ENCODE results near the gene ME1. TPM values are rescaled to one million over a fixed set of nuclear protein-coding genes. Genes with fewer than 3 reads are reported as not detected.

ME1 gene
- polyA plus RNA-seq, 2 of the 4 experiments (the other 2 are of a cell fraction), result 59.1 to 60.6 TPM

GRCh38 chr6:83169106-83169505 is 261.7 kb downstream of the ME1 start:
- FAIRE-seq, result no peak
- Histone ChIP-seq H3K4me2 (no peak overlapping the region), H3K27ac (no peak overlapping the region), H3K4me1 (no peaks in the 10 kb centered on the region), H3K9me3 (no peaks in the 10 kb centered on the region), H3K4me3 (no peak overlapping the region)
- no peak for DNase-seq (ENCODE audit: low read depth in 1 of 2, low spot score in 1 of 2)
- CTCF ChIA-PET, result no interaction called here
- TF ChIP-seq USF2 (IDR thresholded peaks at IDR 0.05) (no peak), RCOR1 (IDR thresholded peaks at IDR 0.05; ENCODE audit: low read depth, low read length) (no peak), HOXA7 (CRISPR knock-in tag; IDR thresholded peaks at IDR 0.05) (no peak), BHLHE40 (IDR thresholded peaks at IDR 0.05; ENCODE audit: low read depth, low read length) (no peak), TFCP2L1 (CRISPR knock-in tag; IDR thresholded peaks at IDR 0.05) (no peak), ZSCAN20 (CRISPR knock-in tag; IDR thresholded peaks at IDR 0.05) (no peak), EHF (CRISPR knock-in tag; IDR thresholded peaks at IDR 0.05) (no peak), EHMT2 (IDR thresholded peaks at IDR 0.05; ENCODE audit: low read depth) (no peak), ZNF302 (CRISPR knock-in tag; IDR thresholded peaks at IDR 0.05) (no peak), HOXB13 (CRISPR knock-in tag; IDR thresholded peaks at IDR 0.05; ENCODE audit: low read depth) (no peak), CBX8 (IDR thresholded peaks at IDR 0.05) (no peak), ZC3H11A (IDR thresholded peaks at IDR 0.05) (no peak), HES2 (IDR thresholded peaks at IDR 0.05) (no peak), FOSL2 (IDR thresholded peaks at IDR 0.05) (no peak), FOSL2 (CRISPR knock-in tag; IDR thresholded peaks at IDR 0.05) (no peak), FOXS1 (CRISPR knock-in tag; IDR thresholded peaks at IDR 0.05) (no peak), REST (IDR thresholded peaks at IDR 0.05) (no peak), PBX3 (IDR thresholded peaks at IDR 0.05) (no peak)
- POLR2A ChIA-PET, result interaction anchor here (0.6 kb wide), 1 partner anchor 24 kb away, joined by 3 read pairs; the partner anchor contains the start of genes PGM3 and RWDD2A
- no peak for ATAC-seq

- ChIA-PET POLR2A (no interaction called here), CTCF (no interaction called here)
- TF ChIP-seq ELK1 (IDR thresholded peaks at IDR 0.05; ENCODE audit: low read depth, low read length) (no peak), REST (IDR thresholded peaks at IDR 0.05) (no peak)
- 90% methylated on average over 1 of the region's 1 CpG for WGBS (ENCODE audit: missing lambda C conversion rate)
- H3K4me2 ChIP-seq, result no peak overlapping the region
- no peak overlapping the region for H3K27ac ChIP-seq
- no peak for DNase-seq (ENCODE audit: low read depth in 1 of 2, low spot score in 1 of 2)
- no peak for ATAC-seq
- no peaks in the 10 kb centered on the region for H3K9me3 ChIP-seq
- H3K4me1 ChIP-seq, result no peaks in the 10 kb centered on the region
- H3K4me3 ChIP-seq, result no peak overlapping the region
- FAIRE-seq, result no peak
Observed at GRCh38 chr6:83168556-83168955, 262.3 kb downstream of the ME1 start.
